Panc1 (cell line): ENCODE measurements around the gene TESK2. TPM values are rescaled to one million over a fixed set of nuclear protein-coding genes. Genes with fewer than 3 reads are reported as not detected.

ENCODE experiments used
- ATAC-seq: fragments of 200-7000 bp; cut with Tn5 transposase; 2 replicates; pipeline ENCODE4 v1.9.1; 2020; ENCODE audit warnings: mild to moderate bottlenecking, moderate library complexity
- BruUV-seq: library from RNA; stranded (reverse); fragments of 400-500 nt; replicated peaks from 2 replicates; lab custom pipeline; 2021; lab: Mats Ljungman, UMichigan
- CTCF ChIA-PET: fragments of 300-600 bp; sonication (Branson Sonifier 250); formaldehyde crosslinking; loops from one replicate; lab custom pipeline; 2022; ENCODE audit warnings: antibody characterized with exemption; lab: Charles Lee
- POLR2A ChIA-PET: fragments of 300-600 bp; sonication (Branson Sonifier 250); formaldehyde crosslinking; loops from one replicate; lab custom pipeline; 2022; ENCODE audit warnings: antibody characterized with exemption; lab: Charles Lee
- DNase-seq: peaks from one replicate; pipeline ENCODE4 v3.0.0-alpha.2; 2010; ENCODE audit warnings: low read depth, low spot score
- H3K27ac ChIP-seq: 2 replicates; pipeline ENCODE4 v1.5.1; 2011; ENCODE audit warnings: mild to moderate bottlenecking, low read length, inconsistent platforms
- H3K27me3 ChIP-seq: fragments of 200-500 bp; sonication (Bioruptor generic); 2 replicates; pipeline ENCODE4 v1.6.0; 2014; ENCODE audit warnings: low read length, inconsistent platforms; ENCODE audit not compliant: control insufficient read depth, insufficient read depth
- H3K36me3 ChIP-seq: fragments of 200-500 bp; sonication (Bioruptor generic); 2 replicates; pipeline ENCODE4 v1.5.1; 2014; ENCODE audit warnings: inconsistent platforms, mild to moderate bottlenecking, low read length, moderate library complexity; ENCODE audit not compliant: control insufficient read depth, insufficient read depth
- H3K4me1 ChIP-seq: 2 replicates; pipeline ENCODE4 v1.5.1; 2011; ENCODE audit warnings: inconsistent platforms, mild to moderate bottlenecking, low read length, moderate library complexity; ENCODE audit not compliant: control insufficient read depth, insufficient read depth
- H3K4me3 ChIP-seq, 2 experiments: 2 replicates each; pipeline ENCODE4 v1.5.1; 2011 to 2012; ENCODE audit warnings: low read depth in 2 of 2, low read length in 2 of 2, mild to moderate bottlenecking in 2 of 2, inconsistent platforms in 1 of 2, moderate library complexity in 1 of 2
- H3K9me3 ChIP-seq: fragments of 200-500 bp; sonication (Bioruptor generic); 2 replicates; pipeline ENCODE4 v1.5.1; 2014; ENCODE audit warnings: low read depth, mild to moderate bottlenecking, inconsistent platforms, low read length, moderate library complexity; ENCODE audit not compliant: control insufficient read depth, insufficient read depth
- POLR2AphosphoS5 ChIP-seq: IDR thresholded peaks from 2 replicates; pipeline ENCODE4 v1.6.1; 2012; ENCODE audit warnings: mild to moderate bottlenecking, low read depth, low read length, moderate library complexity
- SIN3A ChIP-seq: IDR thresholded peaks from 2 replicates; pipeline ENCODE4 v1.6.1; 2012; ENCODE audit warnings: low read depth, mild to moderate bottlenecking, low read length, moderate library complexity, borderline replicate concordance; ENCODE audit not compliant: insufficient read depth
- TCF7L2 ChIP-seq: IDR thresholded peaks from 2 replicates; pipeline ENCODE4 v1.6.1; 2011; ENCODE audit warnings: mild to moderate bottlenecking, low read depth, low read length, inconsistent platforms
- in situ Hi-C: cut with HindIII; loops from 2 replicates; pipeline ENCODE4 v1.10.0; 2016; ENCODE audit warnings: low sequenced_read_pairs, low pct_unique_long_range_greater_than_20kb
- intact Hi-C: fragments of 100-400 bp; cut with micrococcal nuclease; formaldehyde crosslinking; loops from one replicate; pipeline ENCODE4 v1.10.0; 2022; ENCODE audit not compliant: unreplicated experiment
- total RNA-seq: library from RNA; stranded (reverse); gene quantifications from one replicate; pipeline ENCODE4 v1.2.1, GENCODE V29; 2021; ENCODE audit not compliant: unreplicated experiment
- TF ChIP-seq, protein P1 (sequence below): fragments of 450-650 bp; IDR thresholded peaks from 2 replicates; pipeline ENCODE4 v1.5.1; 2017; ENCODE audit warnings: mild to moderate bottlenecking
- TF ChIP-seq, protein P2 (sequence below), 2 experiments: IDR thresholded peaks; 2 replicates each; pipeline ENCODE4 v1.6.1; 2011 to 2012; ENCODE audit warnings: low read depth in 2 of 2, control low read depth in 1 of 2, low read length in 1 of 2, mild to moderate bottlenecking in 1 of 2, moderate library complexity in 1 of 2; ENCODE audit not compliant: insufficient read depth in 1 of 2

The TESK2 gene
- total RNA-seq, 1 experiment from 2014 or later: 3.3 TPM

DNA sequence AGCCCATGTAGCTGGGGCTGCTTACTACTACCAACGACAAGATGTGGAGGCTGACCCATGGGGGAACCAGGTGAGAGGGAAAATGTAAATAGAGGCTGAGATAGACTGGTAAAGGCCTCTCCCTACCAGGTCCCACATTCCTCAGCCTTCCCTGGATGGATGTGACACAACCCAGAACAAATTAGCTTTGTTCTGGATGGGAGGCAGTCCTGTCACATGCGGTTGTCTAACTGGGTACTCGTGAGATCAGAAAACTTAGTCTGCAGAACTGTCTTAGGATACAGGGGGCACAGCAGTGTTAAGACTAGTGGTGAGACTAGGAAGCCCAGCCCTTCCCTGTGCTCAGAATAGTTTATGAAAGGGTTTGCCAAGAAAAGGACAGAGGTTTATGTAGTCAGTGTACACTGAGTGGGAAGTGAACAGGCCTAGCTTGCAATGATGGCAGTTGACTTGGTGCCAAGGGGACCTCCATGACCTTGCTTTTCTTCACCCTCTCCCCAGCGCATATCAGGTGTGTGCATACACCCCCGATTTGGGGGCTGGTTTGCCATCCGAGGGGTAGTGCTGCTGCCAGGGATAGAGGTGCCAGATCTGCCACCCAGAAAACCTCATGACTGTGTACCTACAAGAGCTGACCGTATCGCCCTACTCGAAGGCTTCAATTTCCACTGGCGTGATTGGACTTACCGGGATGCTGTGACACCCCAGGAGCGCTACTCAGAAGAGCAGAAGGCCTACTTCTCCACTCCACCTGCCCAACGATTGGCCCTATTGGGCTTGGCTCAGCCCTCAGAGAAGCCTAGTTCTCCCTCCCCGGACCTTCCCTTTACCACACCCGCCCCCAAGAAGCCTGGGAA lies 17.6 kb upstream of the TESK2 start:
- in situ Hi-C loops (no loop called here), intact Hi-C loops (no loop called here)
- Histone ChIP-seq H3K9me3 (no peaks in the 10 kb centered on the region), H3K36me3 (peaks cover 24% of the 10 kb centered on the region), H3K27me3 (no peaks in the 10 kb centered on the region), H3K4me1 (no peaks in the 10 kb centered on the region), H3K27ac (no peak overlapping the region), H3K4me3 (no peak overlapping the region)
- ChIA-PET POLR2A (no interaction called here), CTCF (no interaction called here)
- BruUV-seq: no TSS peak
- peak; percentile 66 for ATAC-seq
- DNase-seq: no peak
- TF ChIP-seq, protein P1, sequence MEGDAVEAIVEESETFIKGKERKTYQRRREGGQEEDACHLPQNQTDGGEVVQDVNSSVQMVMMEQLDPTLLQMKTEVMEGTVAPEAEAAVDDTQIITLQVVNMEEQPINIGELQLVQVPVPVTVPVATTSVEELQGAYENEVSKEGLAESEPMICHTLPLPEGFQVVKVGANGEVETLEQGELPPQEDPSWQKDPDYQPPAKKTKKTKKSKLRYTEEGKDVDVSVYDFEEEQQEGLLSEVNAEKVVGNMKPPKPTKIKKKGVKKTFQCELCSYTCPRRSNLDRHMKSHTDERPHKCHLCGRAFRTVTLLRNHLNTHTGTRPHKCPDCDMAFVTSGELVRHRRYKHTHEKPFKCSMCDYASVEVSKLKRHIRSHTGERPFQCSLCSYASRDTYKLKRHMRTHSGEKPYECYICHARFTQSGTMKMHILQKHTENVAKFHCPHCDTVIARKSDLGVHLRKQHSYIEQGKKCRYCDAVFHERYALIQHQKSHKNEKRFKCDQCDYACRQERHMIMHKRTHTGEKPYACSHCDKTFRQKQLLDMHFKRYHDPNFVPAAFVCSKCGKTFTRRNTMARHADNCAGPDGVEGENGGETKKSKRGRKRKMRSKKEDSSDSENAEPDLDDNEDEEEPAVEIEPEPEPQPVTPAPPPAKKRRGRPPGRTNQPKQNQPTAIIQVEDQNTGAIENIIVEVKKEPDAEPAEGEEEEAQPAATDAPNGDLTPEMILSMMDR: no peak
- TF ChIP-seq, protein P2, sequence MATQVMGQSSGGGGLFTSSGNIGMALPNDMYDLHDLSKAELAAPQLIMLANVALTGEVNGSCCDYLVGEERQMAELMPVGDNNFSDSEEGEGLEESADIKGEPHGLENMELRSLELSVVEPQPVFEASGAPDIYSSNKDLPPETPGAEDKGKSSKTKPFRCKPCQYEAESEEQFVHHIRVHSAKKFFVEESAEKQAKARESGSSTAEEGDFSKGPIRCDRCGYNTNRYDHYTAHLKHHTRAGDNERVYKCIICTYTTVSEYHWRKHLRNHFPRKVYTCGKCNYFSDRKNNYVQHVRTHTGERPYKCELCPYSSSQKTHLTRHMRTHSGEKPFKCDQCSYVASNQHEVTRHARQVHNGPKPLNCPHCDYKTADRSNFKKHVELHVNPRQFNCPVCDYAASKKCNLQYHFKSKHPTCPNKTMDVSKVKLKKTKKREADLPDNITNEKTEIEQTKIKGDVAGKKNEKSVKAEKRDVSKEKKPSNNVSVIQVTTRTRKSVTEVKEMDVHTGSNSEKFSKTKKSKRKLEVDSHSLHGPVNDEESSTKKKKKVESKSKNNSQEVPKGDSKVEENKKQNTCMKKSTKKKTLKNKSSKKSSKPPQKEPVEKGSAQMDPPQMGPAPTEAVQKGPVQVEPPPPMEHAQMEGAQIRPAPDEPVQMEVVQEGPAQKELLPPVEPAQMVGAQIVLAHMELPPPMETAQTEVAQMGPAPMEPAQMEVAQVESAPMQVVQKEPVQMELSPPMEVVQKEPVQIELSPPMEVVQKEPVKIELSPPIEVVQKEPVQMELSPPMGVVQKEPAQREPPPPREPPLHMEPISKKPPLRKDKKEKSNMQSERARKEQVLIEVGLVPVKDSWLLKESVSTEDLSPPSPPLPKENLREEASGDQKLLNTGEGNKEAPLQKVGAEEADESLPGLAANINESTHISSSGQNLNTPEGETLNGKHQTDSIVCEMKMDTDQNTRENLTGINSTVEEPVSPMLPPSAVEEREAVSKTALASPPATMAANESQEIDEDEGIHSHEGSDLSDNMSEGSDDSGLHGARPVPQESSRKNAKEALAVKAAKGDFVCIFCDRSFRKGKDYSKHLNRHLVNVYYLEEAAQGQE (IDR thresholded peaks at IDR 0.05; ENCODE audit: insufficient read depth in 1 of 2, low read depth in 2 of 2, low read length in 1 of 2): no peak
- TF ChIP-seq SIN3A: 0 out of 2 replicates have a peak, but pooled peaks have one; percentile 14
- TF ChIP-seq POLR2AphosphoS5: peak; percentile 68

DNA sequence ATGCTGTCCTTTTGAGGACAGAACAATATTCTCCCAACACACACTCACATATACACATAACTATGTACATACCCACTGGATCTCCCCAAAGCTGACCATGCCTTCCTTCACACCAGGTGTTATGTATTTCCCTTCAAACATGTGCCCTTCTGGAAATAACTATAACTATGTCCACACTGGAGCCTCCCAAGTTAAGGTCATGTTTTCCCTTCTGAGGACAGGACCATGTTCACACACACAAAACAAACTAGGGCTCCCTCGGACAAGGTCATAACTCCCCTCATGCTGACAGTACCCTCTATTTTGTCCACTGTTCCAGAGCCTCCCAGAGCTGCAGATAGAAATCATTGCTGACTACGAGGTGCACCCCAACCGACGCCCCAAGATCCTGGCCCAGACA lies 16.9 kb upstream of the TESK2 start:
- DNase-seq (no peak), ATAC-seq (peak; percentile 9)
- Histone ChIP-seq H3K4me1 (no peaks in the 10 kb centered on the region), H3K4me3 (no peak overlapping the region), H3K27me3 (no peaks in the 10 kb centered on the region), H3K36me3 (peaks cover 19% of the 10 kb centered on the region), H3K9me3 (no peaks in the 10 kb centered on the region), H3K27ac (no peak overlapping the region)
- TF ChIP-seq SIN3A: no peak
- TF ChIP-seq, protein P1: no peak
- no peak for TF ChIP-seq TCF7L2
- TF ChIP-seq, protein P2 (IDR thresholded peaks at IDR 0.05; ENCODE audit: insufficient read depth in 1 of 2, low read depth in 2 of 2, low read length in 1 of 2): no peak
- TF ChIP-seq POLR2AphosphoS5: no peak; the same call in 1 of the 2 replicates
- no TSS peak for BruUV-seq
- in situ Hi-C loops (no loop called here), intact Hi-C loops (no loop called here)
- CTCF ChIA-PET: no interaction called here
- POLR2A ChIA-PET: no interaction called here
